ENCODE measurements around the gene CD300LG.
"Not testable (repeated sequence)": the region's sequence is repeated elsewhere in the genome, so short reads cannot be mapped to it uniquely, and the experiment has no call there.

Gene CD300LG

DNA sequence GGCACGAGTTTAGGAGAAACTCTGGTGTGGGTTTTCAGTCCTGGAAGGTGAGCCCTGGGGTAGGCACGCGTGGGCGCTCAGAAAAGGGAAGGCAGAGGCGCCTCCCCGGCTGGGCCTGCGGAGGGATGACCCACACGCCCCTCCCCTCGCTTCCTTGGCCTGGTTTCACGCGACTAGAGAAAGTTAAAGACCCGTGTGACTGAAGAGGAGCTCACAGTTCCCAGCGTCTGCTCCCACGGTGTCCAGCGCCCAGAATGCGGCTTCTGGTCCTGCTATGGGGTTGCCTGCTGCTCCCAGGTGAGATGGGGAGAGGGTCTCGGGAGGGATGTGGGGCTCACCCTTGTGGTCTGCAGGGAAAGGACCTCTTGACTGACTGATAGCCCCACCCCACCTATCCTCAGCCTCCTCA is at the start of gene CD300LG:
CD300LG (plus strand) TSS at position 214 of the 409 bp plus-strand sequence; CDS start at position 255, 41 bp downstream.
- no peak for DNase-seq

DNA sequence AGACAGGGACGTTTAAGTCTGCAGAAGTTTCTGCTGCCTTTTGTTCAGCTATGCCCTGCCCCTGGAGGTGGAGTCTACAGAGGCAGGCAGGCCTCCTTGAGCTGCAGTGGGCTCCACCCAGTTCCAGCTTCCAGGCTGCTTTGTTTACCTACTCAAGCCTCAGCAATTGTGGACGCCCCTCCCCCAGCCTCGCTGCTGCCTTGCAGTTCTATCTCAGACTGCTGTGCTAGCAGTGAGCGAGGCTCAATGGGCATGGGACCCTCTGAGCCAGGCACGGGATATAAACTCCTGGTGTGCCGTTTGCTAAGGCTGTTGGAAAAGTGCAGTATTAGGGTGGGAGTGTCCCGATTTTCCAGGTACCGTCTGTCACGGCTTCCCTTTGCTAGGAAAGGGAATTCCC is 49.0 kb upstream of the CD300LG start:
- not testable (repeated sequence) for DNase-seq

GRCh38 chr17:43799047-43799446 is 47.9 kb upstream of the CD300LG start:
- no peak for DNase-seq

DNA sequence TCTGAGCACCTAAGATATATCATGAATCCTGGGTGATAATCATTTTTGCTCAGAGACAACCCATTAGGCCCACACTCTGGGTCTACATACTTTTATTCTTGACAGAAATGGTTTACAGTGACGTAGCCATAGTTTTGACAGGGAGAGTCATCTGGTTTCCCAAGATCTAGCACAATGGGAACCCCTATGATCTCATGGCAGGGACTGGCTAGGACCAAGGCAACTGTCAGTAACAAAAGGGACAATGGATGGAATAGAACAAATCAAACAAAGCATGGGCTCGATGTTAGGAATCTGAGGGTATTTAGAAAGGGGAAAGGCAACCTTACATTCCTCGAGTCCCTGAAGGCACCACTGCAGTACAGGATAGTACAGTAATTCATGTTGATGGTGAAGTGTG is 46.2 kb upstream of the CD300LG start:
- no peak for DNase-seq

GRCh38 chr17:43801844-43802243 is 45.1 kb upstream of the CD300LG start:
- DNase-seq: no peak

GRCh38 chr17:43803758-43804157 is 43.2 kb upstream of the CD300LG start:
- DNase-seq: no peak

GRCh38 chr17:43805117-43805516 is 41.9 kb upstream of the CD300LG start:
- DNase-seq: no peak

DNA sequence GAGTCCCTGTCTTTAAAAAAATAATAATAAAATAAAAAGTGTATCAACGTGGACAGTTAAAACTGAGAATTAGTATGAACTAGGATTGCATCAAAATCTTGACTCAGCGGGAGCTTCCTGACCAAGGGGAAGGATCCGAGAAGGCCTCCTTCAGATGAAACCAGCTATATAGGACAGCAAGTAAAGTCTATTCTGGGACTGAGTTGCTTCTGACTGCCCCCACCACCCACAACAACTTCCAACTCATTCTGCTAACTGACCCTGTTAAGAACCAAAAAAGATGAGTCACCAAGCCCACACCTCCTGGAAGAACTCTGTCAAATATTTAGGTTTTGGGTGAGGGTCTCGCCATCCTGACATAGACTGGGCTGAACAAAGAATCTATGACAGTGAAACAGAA is 38.9 kb upstream of the CD300LG start:
- no peak for DNase-seq

- DNase-seq: no peak
These were observed 37.9 kb upstream of the CD300LG start for GRCh38 chr17:43809121-43809520.

DNA sequence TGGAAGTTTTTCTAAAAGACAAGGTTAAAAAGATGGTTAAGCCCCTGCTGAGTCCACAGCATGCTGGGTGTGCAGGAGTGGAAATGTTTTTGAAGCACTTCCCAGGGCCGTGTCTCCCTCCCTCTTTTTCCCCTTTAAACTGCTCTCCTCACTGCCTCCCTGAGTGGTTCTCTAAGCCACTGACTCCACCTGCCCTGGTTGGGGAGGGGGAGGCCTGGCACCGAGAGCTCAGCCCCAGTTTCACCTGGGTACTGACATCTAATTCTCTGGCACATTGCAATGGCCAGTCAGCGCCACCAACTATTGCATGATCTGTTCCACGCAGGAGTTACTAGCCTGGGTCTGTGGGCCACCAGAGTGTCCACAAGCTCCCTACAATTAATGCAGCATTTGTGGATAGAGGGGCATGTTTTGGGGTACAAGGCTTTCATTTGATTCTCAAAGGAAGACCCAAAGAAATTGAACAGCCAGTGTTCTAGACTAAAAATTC is 36.7 kb upstream of the CD300LG start:
- no peak for DNase-seq

GRCh38 chr17:43810823-43811222 is 36.2 kb upstream of the CD300LG start:
- no peak for DNase-seq

GRCh38 chr17:43812396-43813265 is 34.3 kb upstream of the CD300LG start:
- DNase-seq: no peak

GRCh38 chr17:43813386-43813785 is 33.6 kb upstream of the CD300LG start:
- DNase-seq: no peak

DNA sequence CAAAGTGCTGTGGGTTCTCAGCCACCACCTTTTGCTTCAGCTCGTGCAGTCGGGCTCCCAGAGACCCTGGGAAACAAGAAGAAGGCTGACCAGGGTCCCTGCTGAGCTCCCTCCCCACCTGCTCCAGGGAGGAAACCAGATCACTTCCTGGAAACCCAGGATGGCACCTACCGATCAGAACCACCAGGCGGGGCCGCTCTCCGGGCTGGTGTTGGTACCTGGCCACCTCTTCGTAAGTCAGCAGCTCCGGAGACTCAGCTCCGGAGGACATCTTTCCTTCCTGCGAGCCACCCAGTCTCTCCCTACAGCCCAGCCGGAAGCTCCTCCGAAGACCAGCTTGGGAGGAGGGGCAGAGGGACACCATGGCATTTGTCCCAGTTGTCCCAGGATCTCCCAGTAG is 33.0 kb upstream of the CD300LG start:
- no peak for DNase-seq

- DNase-seq: no peak
These were observed 32.3 kb upstream of the CD300LG start for GRCh38 chr17:43814714-43815113.

DNA sequence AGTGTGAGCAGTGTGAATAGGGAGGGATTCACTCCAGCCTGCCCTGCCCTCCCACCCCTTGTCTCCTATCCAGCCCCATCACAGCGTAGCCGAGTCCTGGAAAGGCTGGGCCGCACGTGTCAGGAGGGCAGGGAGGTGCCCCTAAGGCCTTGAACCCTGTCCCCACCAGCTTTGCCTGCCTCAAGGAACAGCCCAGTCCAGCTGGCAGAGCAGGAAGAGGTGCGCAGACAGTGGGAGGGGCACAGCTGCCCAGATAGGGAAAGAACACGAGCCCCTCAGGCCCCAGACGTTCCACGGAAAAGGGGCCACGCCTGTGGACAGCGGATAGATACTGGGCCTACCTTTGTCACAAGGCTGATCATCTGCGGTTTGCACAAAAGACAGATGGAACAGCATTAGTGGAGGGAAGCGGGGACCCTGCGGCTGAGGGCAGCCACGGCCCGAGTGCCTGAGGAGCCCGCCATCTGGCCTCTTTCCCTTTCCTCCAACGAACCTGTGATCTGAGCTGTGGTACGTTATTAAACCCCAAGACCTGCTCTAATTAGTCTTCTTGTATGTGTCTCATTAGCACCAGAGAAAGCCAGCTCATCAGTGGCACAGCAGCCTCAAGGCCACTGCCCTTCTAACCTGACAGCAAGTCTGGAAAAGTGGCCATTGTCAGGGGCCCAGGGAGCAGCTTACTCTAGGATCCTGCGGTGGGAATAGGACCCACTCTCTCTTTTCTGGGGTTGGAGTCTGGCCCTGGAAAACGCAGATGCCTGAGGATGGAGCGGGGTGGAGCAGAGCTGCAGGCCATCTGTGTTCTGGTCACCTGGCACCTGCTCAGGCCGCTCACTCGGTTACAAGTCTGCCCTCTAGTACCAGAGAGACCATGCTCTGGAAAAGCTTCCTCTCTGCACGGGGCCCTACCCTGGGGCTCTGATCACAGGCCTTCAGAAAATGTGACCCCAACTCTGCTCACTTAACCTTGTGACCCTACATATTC is 30.3 kb upstream of the CD300LG start:
- no peak for DNase-seq

DNA sequence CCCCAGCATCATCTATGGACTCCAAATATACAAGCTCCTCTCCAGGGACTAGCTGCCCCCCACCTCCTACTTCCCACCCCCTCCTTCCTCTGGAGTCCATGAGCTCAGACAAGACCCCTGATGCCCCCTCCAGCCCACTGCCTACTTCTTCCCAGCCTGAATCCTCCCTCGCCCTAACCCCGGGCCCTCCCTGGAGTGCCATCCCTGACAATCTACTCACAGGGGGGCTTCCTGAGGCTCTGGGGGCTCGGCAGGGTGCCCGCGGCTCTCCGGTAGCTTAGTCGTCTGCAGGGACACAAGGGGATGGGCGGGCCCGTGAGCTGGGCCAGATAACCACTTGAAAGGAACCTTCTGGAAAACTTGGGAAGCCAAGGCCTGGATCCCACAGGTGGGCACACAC is 29.1 kb upstream of the CD300LG start:
- no peak for DNase-seq

- no peak for DNase-seq
These were observed 28.0 kb upstream of the CD300LG start for GRCh38 chr17:43818966-43819365.

- DNase-seq: no peak
These were observed 26.2 kb upstream of the CD300LG start for GRCh38 chr17:43820759-43821158.

GRCh38 chr17:43822570-43823190 is 24.3 kb upstream of the CD300LG start:
- DNase-seq: no peak

DNA sequence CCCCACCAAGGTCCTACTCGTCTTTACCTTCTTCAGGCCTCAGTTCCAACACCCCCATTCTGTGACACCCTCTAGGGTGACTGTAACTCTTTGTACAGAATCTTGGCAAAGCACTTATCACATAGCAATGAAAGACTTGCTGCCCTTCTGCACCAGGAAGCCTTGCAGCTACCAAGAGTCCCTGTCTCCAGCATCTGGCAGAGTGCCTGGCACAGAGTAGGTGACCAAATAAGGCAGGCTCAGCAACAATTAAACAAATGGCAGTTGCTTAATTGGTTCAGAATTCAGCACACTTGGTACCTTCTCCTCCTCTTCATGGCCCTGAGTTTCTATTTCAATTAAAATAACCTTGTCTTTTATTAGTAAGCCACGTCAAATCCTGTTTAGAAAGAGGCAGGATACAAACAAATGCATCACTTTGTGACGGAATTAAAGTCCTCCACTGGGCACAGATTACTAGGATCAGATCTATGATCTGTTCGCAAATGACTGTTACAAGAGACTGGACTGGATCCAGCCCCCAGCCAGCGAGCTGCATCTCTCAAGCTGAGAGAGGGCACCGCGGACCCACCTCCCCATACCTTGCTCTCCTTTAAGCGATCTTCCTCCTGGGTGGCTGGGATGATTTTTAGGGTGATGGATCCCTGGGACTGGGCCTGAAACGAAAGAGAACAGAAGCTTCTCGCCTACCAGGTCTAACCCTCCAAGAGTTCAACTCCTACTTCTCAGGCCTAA is 23.5 kb upstream of the CD300LG start:
- no peak for DNase-seq

DNA sequence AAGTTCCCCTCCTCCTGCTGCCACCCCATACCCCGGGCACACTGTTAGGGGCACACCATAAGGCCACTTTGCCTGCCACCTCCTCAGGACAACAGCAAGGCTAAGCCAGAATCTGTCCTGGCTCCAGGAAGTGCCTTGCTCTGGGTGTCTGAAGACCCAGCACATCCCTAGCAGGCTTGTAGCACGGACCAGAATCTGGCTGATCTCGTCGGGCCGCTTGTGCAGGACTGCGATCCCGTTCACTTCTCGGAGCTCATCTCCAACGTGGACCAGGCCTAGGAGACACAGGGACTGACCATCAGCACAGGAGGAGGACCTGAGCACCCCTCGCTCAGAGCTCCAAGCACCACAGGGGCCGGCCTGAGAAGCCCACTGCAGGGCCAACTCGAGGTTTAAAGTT is 21.4 kb upstream of the CD300LG start:
- no peak for DNase-seq

All from activated T-cell treated with anti-CD3 and anti-CD28 coated beads, Interleukin-2, amount 50 U/mL, for 48 hours (primary cell).